ENCODE data around the gene ACP5.

ACP5 gene

DNA sequence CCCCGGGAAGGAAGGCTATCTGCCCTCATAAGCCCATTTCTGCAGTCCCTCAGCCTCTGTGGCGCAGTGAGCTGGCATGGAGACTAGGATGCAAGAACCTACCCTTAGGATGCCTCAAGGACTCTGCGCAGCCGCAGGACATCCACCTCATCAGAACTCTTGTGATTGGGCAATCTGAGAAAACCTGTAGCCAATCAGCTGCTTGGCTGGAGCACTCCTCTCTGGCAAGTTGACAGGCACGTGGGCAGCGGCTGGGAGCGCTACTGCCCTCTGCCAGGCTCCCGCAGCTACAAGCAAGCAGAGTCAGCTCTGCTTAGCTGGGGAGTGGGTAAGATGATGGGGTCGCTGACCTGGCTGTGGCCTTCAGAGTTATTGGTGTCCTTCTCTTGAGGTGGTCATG lies 47.0 kb downstream of the ACP5 start:
- TF ChIP-seq SNAI2 (CRISPR knock-in tag; IDR thresholded peaks at IDR 0.05) (no peak), BACH2 (CRISPR knock-in tag; IDR thresholded peaks at IDR 0.05; ENCODE audit: borderline replicate concordance) (no peak)
- TF ChIP-seq, protein P1, sequence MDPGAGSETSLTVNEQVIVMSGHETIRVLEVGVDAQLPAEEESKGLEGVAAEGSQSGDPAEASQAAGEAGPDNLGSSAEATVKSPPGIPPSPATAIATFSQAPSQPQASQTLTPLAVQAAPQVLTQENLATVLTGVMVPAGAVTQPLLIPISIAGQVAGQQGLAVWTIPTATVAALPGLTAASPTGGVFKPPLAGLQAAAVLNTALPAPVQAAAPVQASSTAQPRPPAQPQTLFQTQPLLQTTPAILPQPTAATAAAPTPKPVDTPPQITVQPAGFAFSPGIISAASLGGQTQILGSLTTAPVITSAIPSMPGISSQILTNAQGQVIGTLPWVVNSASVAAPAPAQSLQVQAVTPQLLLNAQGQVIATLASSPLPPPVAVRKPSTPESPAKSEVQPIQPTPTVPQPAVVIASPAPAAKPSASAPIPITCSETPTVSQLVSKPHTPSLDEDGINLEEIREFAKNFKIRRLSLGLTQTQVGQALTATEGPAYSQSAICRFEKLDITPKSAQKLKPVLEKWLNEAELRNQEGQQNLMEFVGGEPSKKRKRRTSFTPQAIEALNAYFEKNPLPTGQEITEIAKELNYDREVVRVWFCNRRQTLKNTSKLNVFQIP (CRISPR knock-in tag; IDR thresholded peaks at IDR 0.05; ENCODE audit: borderline replicate concordance, low read depth): no peak
- ATAC-seq: peak; percentile 53

GRCh38 chr19:11528551-11529341 lies 48.7 kb downstream of the ACP5 start, which contains the start of gene ECSIT:
ECSIT (minus strand) TSS chr19:11529134; CDS start chr19:11519170, 9,964 bp downstream.
- peak; percentile 98 for ATAC-seq
- TF ChIP-seq GLIS3 (CRISPR knock-in tag; IDR thresholded peaks at IDR 0.05) (0 out of 2 replicates have a peak, but pooled peaks have one; percentile 45), ZFP3 (CRISPR knock-in tag; IDR thresholded peaks at IDR 0.05) (peak; percentile 22; the same call in 1 of the 2 replicates), ZNF70 (CRISPR knock-in tag; IDR thresholded peaks at IDR 0.05) (no peak)

Data from SK-N-SH treated with all-trans-retinoic acid at 6 μM for 48 hours (cell line).